OCI-LY1 (cell line): ENCODE measurements around the gene KCNC2.

Experiments
- EZH2 ChIP-seq: fragments of 200-600 bp; sonication (generic), shearing (Covaris generic); IDR thresholded peaks from 2 replicates; pipeline ENCODE4 v1.8.0; 2017; ENCODE audit warnings: borderline replicate concordance, mixed run types, mild to moderate bottlenecking, antibody characterized with exemption, low read length, moderate library complexity, mixed read lengths
- TF ChIP-seq, protein P1 (sequence below): fragments of 200-600 bp; sonication (generic), shearing (Covaris generic); IDR thresholded peaks from 2 replicates; pipeline ENCODE4 v1.5.1; 2017; ENCODE audit warnings: mild to moderate bottlenecking, antibody characterized with exemption, low read length, moderate library complexity, mixed read lengths

- TF ChIP-seq, protein P1, sequence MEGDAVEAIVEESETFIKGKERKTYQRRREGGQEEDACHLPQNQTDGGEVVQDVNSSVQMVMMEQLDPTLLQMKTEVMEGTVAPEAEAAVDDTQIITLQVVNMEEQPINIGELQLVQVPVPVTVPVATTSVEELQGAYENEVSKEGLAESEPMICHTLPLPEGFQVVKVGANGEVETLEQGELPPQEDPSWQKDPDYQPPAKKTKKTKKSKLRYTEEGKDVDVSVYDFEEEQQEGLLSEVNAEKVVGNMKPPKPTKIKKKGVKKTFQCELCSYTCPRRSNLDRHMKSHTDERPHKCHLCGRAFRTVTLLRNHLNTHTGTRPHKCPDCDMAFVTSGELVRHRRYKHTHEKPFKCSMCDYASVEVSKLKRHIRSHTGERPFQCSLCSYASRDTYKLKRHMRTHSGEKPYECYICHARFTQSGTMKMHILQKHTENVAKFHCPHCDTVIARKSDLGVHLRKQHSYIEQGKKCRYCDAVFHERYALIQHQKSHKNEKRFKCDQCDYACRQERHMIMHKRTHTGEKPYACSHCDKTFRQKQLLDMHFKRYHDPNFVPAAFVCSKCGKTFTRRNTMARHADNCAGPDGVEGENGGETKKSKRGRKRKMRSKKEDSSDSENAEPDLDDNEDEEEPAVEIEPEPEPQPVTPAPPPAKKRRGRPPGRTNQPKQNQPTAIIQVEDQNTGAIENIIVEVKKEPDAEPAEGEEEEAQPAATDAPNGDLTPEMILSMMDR: no peak
- TF ChIP-seq EZH2: no peak
Observed at GRCh38 chr12:75000120-75000519, 209.5 kb downstream of the KCNC2 start.
